Measurements from ENCODE around the gene ARHGEF10L.
"Not testable (repeated sequence)": the region's sequence is repeated elsewhere in the genome, so short reads cannot be mapped to it uniquely, and the experiment has no call there.

The ARHGEF10L gene, protein sequence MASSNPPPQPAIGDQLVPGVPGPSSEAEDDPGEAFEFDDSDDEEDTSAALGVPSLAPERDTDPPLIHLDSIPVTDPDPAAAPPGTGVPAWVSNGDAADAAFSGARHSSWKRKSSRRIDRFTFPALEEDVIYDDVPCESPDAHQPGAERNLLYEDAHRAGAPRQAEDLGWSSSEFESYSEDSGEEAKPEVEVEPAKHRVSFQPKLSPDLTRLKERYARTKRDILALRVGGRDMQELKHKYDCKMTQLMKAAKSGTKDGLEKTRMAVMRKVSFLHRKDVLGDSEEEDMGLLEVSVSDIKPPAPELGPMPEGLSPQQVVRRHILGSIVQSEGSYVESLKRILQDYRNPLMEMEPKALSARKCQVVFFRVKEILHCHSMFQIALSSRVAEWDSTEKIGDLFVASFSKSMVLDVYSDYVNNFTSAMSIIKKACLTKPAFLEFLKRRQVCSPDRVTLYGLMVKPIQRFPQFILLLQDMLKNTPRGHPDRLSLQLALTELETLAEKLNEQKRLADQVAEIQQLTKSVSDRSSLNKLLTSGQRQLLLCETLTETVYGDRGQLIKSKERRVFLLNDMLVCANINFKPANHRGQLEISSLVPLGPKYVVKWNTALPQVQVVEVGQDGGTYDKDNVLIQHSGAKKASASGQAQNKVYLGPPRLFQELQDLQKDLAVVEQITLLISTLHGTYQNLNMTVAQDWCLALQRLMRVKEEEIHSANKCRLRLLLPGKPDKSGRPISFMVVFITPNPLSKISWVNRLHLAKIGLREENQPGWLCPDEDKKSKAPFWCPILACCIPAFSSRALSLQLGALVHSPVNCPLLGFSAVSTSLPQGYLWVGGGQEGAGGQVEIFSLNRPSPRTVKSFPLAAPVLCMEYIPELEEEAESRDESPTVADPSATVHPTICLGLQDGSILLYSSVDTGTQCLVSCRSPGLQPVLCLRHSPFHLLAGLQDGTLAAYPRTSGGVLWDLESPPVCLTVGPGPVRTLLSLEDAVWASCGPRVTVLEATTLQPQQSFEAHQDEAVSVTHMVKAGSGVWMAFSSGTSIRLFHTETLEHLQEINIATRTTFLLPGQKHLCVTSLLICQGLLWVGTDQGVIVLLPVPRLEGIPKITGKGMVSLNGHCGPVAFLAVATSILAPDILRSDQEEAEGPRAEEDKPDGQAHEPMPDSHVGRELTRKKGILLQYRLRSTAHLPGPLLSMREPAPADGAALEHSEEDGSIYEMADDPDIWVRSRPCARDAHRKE (N-terminal part only)

DNA sequence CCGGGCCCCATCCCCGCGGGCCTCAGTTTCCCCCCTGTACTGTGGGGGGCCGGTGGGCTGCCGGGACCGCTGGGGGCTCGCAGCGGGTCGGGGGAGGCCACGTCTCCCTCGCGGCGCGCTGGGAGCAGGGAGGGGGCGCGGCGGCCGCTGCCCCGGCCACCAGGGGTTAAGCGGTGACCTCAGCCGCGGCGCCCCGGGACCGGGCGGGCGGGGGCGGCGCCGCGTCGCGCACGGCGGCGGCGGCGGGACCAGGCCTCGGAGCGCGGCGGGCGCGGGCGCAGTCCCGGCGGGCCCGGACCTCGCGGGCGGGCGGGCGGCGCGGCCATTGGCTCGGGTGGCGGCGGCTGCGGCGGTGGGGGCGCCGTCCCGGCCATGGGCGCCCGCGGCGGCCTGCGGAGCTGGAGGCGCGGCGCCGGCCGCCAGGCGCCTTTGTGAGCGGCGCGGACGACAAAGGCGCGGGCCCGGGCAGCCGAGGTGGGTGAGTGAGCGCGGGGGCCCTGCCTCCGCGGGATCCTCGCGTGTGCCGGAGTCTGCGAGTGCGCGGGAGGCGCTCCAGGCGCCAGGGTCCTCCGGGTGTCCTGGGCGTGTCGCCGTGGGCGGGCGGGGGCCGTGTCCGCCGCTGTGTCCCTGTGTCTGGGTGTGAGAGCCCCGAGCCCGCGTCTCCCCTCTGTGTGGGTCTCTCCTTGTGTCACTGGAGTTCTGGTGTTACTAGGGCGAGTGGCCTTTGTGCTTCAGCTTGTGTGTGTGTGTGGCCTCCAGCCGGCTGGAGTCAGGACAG lies at the start of gene ARHGEF10L:
Gene ARHGEF10L, plus strand, starts transcription at position 222 of the 778 bp plus-strand sequence. CDS start 40,898 bp downstream, outside the sequence.
- no peak for DNase-seq

DNA sequence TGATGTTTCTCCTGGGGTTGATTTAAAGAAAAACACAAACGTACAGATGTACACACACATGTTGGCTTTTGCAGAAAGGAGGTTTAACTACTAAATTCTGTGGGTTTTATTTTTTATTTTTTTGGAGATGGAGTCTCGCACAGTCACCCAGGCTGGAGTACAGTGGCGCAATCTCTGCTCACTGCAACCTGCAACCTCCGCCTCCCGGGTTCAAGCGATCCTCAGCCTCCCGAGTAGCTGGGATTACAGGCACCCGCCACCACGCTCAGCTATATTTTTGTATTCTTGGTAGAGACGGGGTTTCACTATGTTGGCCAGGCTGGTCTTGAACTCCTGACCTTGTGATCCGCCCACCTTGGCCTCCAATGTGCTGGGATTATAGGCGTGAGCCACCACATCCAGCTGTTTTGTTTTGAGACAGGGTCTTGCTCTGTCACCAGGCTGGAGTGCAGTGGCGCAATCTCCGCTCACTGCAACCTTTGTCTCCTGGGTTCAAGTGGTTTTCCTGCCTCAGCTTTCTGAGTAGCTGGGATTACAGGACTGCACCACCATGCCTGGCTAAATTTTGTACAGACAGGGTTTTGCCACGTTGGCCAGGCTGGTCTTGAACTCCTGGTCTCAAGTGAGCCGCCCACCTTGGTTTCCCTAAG lies 49.6 kb upstream of the ARHGEF10L start:
- DNase-seq, result not testable (repeated sequence)

- not testable (repeated sequence) for DNase-seq
These were observed 48.8 kb upstream of the ARHGEF10L start for GRCh38 chr1:17490667-17491066.

DNA sequence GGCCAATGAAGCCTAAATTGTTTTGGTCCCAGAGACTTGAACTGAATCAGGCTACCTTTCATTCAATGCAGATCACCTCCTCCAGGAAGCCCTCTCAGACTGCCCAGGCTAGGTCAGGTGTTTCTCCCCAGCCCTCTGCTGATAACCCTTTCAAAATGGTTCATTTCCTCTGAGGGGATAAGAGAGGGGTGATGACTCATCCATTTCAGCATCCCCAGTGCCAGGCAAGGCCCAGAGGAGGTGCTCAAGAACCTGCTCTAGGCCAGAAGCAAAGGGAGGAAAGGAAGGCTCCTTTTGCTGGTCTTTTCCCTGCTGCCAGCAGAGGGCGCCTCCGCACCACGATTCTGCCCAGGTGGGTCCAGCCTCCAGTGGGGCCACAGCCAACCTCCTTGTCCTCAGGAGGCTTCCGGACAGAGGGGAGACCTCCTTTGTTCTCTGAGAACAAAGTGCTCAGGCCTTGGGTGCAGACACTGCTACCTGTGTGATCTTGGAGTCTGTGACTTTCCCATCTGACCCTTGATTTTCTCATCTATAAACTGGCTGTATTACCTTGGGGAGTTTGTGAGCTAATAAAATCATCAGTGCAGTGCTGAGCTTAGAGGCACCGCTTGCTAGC lies 45.3 kb upstream of the ARHGEF10L start:
- DNase-seq, result peak; percentile 51

GRCh38 chr1:17496419-17496818 lies 43.1 kb upstream of the ARHGEF10L start:
- no peak for DNase-seq

GRCh38 chr1:17498214-17498613 lies 41.3 kb upstream of the ARHGEF10L start:
- no peak for DNase-seq

DNA sequence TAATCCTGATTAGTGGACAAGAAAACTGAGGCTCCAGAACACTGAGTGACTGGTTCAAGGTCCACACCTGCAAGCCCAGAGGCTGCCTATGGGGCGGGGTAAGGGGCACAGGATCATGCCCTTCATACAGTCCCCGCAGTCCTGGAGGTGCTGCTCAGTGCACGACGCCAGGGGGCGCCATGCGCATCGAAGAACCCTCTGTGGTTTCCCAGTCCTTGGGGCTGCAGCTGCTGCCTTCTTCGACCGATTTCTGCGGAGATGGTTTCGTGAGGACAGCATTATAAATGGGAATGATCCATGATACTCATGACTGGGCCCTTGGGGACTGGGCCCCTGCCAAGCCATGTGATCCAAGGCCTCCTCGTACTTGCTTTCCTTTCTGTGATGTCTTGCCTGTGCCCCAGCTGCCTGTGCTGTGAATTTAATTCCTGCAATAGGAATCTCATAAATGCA lies 37.1 kb upstream of the ARHGEF10L start:
- peak; percentile 29 for DNase-seq

- DNase-seq, result no peak
These were observed 36.4 kb upstream of the ARHGEF10L start for GRCh38 chr1:17503146-17503545.

DNA sequence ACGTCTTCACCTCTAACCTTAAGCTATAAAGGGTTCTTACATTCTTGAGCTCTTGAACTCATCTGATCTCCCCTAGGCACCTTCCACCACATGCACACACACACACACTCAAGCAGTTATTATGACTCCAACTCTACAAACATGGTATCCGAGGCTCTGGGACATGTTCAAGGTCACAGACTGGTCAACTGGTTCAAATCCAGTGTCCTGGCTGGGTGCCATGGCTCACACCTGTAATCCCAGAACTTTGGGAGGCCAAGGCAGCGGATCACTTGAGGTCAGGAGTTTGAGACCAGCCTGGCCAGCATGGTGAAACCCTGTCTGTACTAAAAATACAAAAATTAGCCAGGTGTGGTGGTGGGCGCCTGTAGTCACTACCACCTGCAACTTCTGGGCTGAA lies 32.3 kb upstream of the ARHGEF10L start:
- not testable (repeated sequence) for DNase-seq

DNA sequence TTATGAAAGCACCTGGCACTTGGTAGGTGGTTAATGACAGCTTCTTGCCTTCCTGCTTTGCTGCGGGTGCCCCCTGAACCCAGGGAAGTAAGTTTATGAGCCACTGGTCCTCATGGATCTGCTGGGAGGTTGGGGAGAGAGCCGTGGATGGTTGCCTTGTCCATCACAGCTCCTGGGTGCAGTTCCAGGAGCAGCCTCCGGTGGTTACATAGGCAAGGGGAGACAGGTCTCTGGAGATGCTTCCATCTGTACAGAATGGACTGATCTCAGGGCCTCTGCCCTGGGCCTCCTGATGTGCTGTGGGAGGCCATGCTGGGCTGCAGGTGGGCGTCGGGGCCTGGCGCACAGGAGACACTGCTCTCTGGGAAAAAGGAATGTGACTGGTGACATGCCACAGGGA lies 31.6 kb upstream of the ARHGEF10L start:
- no peak for DNase-seq

- no peak for DNase-seq
These were observed 30.1 kb upstream of the ARHGEF10L start for GRCh38 chr1:17509363-17509762.

DNA sequence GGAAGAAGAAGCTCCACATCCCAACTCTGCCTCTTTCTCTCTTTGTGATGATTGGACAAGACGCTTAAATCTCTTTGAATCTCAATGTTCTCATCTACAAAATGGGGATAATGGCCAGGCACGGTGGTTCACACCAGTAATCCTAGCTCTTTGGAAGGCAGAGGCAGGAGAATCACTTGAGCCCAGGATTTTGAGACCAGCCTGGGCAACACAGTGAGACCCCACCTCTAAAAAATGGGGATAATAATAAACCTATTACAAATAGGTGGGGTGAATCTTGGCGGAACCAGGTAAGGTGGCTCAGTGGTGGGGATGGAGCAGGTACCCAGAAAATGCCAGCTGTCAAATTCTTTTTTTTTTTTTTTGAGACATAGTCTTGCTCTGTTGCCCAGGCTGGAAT lies 29.4 kb upstream of the ARHGEF10L start:
- DNase-seq, result no peak

DNA sequence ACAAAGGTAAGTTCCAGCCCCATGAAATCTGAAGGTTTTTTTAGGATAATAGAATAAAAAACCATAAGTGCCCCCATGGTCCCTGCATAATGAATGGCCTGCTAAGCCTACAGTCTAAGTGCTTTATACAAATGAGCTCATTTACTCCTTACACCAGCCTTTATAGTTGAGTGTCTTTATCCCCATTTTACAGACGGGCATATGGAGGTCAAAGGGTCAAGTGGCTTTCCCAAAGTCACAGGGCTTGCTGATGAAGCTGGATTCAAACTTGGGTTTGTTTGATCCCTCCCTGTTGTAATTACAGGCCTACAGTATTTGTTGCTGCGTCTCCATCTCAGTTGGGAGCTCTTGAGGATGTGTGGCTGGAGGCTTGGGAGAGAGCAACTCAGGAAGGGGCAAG lies 28.3 kb upstream of the ARHGEF10L start:
- DNase-seq, result no peak

GRCh38 chr1:17513131-17513530 lies 26.4 kb upstream of the ARHGEF10L start:
- DNase-seq, result no peak

DNA sequence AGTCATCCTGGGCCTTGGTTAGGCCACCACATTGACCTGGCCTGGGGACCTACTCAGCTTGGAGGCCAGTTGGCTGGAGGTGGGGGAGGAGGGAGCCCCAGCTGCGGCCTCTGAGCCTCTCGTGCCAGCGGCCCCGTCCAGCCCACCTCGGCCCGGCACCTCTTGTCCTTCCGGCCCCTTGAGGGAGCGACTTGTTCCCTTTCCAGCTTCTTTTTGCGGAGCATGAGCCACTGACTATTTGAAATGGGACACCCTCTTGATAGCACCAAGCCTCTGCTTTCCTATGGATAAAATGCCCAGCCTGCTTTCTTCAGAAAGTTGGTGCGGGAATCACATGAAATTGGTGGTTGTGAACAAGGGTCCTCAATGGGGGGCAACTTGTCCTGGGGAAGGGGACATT lies 24.7 kb upstream of the ARHGEF10L start:
- DNase-seq, result no peak

- no peak for DNase-seq
These were observed 23.6 kb upstream of the ARHGEF10L start for GRCh38 chr1:17515902-17516301.

DNA sequence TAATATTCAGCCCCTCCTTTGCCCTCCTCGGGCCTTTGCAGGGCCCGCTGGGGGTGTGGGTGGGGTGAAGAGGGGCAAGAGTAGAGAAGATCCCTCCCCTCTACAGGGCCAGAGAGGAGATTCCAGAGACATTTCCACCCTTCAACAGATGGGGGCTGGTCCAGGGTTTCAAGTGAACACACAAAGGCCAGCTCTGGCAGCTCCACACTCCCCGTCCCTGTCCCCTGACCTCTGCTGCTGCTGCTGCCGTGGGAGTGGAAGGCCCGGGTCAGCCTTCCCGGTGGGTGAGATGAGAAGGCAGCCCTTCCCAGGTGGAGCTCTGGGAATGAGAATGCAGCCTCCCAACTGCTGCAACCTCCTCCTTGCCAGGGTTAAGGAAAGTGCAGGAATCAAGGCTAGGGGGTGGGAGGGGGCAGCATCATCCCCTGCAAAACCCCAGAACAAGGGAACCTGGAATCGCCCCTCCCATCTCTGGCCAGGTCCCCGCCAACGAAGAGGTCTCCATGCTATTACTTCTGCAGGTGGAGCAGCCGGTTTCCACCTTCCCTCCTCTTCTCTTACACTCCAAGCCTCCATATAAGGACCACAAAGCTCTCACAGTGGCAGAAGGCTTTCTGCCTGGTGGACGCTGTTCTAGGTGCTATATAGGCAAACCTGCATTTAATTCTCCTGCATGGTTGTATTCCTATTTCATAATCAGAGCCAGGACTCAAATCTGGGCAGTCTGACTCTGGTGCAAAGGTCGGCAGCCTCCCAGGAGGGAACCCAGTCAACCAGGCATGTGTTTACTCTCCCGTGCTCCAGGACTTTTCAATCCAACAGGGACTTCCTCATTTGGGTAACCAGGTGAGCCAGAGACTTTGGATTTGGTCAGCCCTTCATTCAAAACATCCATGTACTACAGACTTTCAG lies 22.9 kb upstream of the ARHGEF10L start:
- no peak for DNase-seq

DNA sequence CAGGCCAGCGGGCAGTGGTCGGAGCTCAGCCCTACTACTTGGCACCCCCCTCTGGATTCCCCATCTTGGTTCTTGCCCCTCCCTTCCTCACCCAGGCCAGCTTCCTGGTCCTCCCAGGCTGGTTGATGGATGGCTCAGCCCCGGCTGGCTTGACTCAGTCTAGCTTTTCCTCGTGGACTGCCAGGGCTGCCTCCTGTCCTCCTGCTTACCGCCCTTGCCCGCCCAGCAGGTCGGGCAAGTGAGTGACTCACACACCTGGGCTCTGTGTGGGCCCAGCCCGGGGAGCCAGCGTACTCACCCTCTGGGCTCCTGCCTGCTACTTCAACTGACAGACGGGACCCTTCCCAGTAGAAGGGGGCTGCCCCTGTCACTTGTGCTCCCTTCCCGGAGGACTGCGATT lies 19.5 kb upstream of the ARHGEF10L start:
- no peak for DNase-seq

- DNase-seq, result no peak
These were observed 18.8 kb upstream of the ARHGEF10L start for GRCh38 chr1:17520473-17521319.
